KOPT-K1 (cell line): ENCODE measurements around the gene CD96.

Experiments used
- H3K27ac ChIP-seq: fragments of 200-600 bp; sonication (generic); 2 replicates; pipeline ENCODE4 v1.5.1; 2016; ENCODE audit warnings: antibody characterized with exemption, mild to moderate bottlenecking, low read depth, low read length; ENCODE audit not compliant: poor library complexity, severe bottlenecking
- H3K36me3 ChIP-seq: fragments of 200-600 bp; sonication (generic); 2 replicates; pipeline ENCODE4 v1.5.1; 2017; ENCODE audit warnings: antibody characterized with exemption, mild to moderate bottlenecking, low read length, moderate library complexity; ENCODE audit not compliant: insufficient read depth
- H3K9me3 ChIP-seq: fragments of 200-600 bp; sonication (generic); 2 replicates; pipeline ENCODE4 v1.5.1; 2017; ENCODE audit warnings: antibody characterized with exemption, low read length, mild to moderate bottlenecking; ENCODE audit not compliant: insufficient read depth, poor library complexity, severe bottlenecking

Gene CD96

DNA sequence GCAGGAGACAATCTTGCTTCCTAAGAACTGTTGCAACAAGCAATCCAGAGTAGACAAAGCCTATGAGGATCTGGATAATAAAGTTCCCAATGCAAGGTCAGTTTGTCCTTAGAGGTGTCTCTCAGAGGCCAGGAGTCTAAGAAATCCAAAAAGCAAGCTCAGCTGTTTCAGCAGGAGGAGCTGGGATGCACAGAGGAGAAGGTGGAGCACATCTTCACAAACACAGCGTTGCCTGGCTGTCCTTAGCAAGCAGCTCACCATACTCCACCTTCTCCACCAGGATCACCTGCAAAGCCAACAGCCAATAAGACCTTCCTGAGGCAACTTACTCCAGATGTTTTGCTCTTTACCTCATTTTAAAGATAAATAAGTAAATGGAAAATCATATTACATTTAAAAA is 52.8 kb downstream of the CD96 start:
- H3K9me3 ChIP-seq: no peaks in the 10 kb centered on the region
- peaks cover 91% of the 10 kb centered on the region for H3K36me3 ChIP-seq
- no peak overlapping the region for H3K27ac ChIP-seq

DNA sequence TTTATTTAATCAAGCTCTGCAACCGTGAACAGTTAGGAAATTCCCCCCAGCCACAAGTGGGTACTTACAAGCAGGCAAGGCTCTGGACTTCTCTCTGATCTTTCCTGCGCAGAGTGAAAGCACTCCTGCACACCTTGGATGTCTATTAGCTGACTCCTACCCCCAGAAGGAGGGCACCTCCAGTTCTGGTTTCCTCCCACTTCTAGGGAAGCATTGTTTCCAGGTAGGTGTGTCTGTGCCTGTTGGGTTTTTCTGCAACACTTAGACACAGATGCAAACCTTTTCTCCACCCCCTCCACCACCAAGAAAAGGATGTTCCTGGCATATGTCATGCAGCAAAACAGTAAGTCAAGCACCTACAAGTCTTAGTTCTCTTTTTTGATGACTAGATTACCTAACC is 53.2 kb downstream of the CD96 start, which contains the start of gene ZBED2:
Gene ZBED2 (minus strand): TSS at position 115 of the 400 bp plus-strand sequence. CDS start 1,145 bp downstream, outside the sequence.
- H3K9me3 ChIP-seq: no peaks in the 10 kb centered on the region
- H3K27ac ChIP-seq: no peak within 1 kb of the TSS
- peaks cover 91% of the 10 kb centered on the region for H3K36me3 ChIP-seq

DNA sequence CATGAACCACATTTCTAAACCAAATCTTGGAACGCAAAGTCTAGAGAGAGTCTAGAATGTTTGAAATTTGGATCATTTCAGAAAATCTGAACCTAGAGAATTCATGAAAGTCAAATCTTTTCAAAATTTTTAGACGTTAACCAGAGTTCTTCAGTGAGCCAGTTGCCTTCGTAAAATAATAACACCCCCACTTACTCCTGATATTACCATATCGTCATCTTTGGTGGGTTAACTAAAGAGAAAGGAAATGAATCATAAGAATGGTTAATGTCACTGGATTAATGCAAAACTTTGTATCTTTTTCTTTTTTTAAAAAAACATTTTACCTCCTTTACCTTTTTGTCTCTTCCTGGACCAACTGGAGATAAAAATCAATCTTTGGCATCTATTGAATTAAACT is 54.3 kb downstream of the CD96 start:
- Histone ChIP-seq H3K27ac (no peak overlapping the region), H3K36me3 (peaks cover 89% of the 10 kb centered on the region), H3K9me3 (no peaks in the 10 kb centered on the region)

DNA sequence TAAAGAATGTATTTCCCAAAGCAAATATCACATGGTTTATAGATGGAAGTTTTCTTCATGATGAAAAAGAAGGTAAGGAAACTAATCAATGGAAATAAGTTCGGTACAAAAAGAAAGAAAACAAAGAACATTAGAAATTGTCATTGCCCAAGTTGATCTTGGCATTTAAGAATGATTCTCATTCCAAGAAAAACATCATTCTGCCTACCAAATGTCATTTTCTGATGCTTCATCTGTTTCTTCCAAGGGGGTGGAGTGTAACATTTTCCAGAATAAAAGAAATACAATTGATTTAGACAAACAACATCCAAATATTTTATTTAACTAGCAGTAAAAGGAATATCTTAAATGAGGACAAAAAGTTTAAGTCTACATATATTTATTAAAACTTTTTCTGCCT is 56.1 kb downstream of the CD96 start:
- H3K36me3 ChIP-seq: peaks cover 89% of the 10 kb centered on the region
- H3K9me3 ChIP-seq: no peaks in the 10 kb centered on the region
- no peak overlapping the region for H3K27ac ChIP-seq

DNA sequence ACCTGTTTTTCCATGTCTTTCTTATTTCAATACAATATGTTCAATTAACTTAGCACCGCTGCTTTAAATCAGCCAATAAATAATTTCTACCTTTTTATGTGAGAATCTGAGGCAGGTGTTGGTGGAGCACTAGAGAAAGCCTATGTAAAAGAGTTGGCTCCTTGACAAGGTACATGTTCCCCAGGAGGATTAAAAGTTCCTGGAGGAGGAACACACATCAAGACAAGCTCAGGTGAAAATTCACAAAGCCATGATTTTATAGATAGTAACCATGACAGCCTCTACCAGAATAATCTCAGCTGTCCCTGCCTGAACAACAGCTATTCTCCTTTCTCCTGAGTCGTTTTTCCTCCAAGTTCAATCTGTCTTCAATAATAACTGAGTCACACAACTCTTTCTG is 56.6 kb downstream of the CD96 start:
- Histone ChIP-seq H3K9me3 (no peaks in the 10 kb centered on the region), H3K27ac (no peak overlapping the region), H3K36me3 (peaks cover 89% of the 10 kb centered on the region)

DNA sequence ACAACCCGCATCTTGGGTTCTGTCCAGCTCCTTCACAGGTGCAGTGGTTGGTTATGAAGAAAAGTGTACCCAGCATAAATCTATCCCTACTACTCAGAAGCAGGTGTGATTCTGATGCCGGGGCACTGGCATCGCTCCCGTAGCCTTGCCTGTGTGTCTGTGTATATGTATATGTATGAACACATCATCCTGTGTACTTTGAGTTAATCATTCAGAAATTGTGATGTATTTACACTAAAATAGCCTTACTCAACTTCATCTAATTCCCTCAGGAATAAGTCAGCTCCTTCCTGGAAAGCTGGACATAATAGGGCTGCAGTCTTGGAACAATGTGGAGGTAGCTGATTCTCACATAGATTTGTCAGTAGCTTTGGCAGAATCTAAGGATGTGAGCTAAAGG is 59.8 kb downstream of the CD96 start:
- Histone ChIP-seq H3K36me3 (peaks cover 94% of the 10 kb centered on the region), H3K27ac (no peak overlapping the region), H3K9me3 (no peaks in the 10 kb centered on the region)

DNA sequence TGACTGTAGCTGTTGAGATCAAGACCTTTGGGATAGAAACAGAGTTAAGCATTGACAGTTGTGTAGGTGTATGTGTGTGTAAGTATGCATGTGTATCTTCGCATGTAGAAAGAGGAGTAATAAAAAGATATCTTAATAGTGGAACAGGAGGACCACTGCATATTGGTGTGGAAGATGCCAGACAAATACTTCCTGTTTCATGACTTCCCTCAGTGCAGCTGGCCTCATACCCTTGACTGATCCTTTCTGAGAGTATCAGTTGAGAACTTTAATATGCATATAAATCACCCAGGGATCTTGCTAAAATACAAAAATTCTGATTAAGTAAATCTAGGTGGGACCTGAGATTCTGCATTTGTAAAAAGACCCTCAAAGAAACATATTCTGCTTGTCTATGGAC is 61.7 kb downstream of the CD96 start:
- Histone ChIP-seq H3K27ac (no peak overlapping the region), H3K36me3 (peaks cover 96% of the 10 kb centered on the region), H3K9me3 (no peaks in the 10 kb centered on the region)

DNA sequence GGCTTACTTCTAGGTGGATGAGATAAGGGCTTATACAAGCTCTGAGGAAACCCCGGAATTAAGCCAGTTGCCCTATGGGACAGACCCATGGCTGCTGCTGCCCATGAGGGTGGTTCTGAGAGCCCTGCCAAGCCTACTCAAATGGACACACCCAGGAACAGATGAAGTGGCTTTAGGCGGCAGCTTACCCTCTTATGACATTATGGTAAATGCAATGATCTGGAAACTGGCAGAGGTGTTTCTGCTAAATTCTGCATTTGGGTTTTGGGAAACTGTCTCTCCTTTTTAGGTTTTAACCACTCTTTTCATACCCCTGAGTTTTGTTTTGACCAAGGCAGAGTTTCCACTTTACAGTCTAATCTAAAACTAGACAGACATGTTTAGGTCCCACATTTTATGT is 62.1 kb downstream of the CD96 start:
- no peak overlapping the region for H3K27ac ChIP-seq
- H3K36me3 ChIP-seq: peaks cover 96% of the 10 kb centered on the region
- H3K9me3 ChIP-seq: no peaks in the 10 kb centered on the region

DNA sequence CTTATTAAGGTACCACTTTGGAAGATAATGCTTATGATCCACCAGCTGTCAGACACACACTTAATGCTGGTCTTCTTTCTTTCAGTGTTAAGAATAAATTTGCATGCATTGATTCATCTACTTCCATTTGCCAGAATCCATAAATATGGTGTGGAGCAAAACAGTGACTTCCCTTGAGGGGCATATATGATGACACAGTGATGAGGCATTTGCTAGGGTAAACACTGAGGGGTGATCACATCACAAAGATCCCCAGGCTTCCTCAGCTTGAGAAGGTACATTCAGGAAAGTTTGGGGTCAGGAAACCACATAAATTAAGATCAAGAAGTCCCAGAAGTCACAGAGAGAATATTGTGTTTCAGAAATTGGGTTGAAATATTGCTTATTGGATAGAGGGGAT is 63.0 kb downstream of the CD96 start:
- peaks cover 90% of the 10 kb centered on the region for H3K36me3 ChIP-seq
- H3K9me3 ChIP-seq: no peaks in the 10 kb centered on the region
- no peak overlapping the region for H3K27ac ChIP-seq

DNA sequence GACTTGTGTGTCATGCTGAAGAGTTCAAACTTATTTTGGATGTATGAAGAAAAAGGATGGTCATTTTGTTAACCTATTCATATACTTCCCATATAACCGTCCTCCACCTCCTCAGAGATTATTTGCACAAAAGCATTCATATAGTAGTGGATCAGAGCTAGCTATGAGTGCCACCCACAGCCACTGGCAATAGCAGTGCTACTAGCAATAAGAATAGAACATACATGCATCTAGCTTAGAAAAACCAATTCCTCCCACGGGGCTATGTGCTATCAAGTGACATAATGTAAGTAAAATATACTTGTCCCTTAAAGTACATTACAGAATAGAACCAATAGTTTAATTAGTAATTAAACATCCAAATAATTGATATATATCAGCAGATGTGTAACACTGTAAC is 63.5 kb downstream of the CD96 start:
- Histone ChIP-seq H3K27ac (no peak overlapping the region), H3K36me3 (peaks cover 86% of the 10 kb centered on the region)

DNA sequence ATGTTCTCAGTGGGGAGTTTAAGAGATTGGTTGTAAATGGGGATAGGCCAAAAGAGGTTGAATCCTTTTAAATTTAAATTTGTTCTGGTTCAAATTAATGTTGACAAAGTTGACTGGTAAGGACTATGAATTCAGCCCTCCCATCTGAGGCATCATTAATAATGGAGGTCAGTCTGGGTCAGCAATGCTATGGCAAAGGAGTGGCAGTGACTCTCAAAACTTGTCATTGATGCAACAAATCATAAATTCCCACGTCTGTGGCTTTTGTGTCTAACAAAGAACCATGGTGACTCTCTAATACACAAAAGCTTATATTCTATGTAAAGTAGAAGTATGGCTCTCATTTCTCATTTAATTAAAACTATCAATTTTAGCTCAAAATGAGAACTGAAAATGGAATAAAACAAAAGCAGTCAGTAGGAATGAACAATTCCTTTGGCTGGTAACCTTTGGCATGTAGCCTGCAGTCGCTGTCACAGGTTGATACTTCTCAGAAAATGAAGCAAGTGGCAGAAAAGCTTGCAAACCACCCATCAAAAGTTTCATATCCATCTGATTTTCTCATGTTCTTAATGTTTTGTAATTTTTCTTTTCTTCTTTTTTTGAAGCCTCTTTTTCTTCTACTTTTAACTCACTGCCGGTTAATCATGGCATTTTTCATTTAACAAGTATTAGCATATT is 65.4 kb downstream of the CD96 start:
- Histone ChIP-seq H3K27ac (no peak overlapping the region), H3K9me3 (no peaks in the 10 kb centered on the region), H3K36me3 (peaks cover 86% of the 10 kb centered on the region)

More for the DNA sequence above, 63.5 kb downstream of the CD96 start:
- no peaks in the 10 kb centered on the region for H3K9me3 ChIP-seq

DNA sequence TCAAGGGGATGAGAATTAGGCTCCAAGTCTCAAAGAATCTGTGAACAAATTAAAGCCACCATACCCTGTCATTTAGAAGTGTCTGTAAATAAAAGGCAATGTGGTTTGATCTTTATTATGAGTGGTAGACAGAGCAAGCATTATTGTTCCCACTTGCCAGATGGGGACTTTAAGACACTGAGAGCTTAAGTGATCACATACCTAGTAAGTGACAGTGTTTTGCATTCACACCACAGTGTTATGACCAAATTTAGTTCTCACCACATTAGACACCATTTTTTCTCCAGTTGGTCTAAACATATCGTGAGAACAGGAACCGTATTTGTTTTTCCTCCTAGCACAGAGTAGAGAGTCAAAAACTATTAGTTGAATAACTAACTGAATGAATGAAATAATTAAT is 66.4 kb downstream of the CD96 start:
- H3K27ac ChIP-seq: no peak overlapping the region
- peaks cover 86% of the 10 kb centered on the region for H3K36me3 ChIP-seq
- H3K9me3 ChIP-seq: no peaks in the 10 kb centered on the region

DNA sequence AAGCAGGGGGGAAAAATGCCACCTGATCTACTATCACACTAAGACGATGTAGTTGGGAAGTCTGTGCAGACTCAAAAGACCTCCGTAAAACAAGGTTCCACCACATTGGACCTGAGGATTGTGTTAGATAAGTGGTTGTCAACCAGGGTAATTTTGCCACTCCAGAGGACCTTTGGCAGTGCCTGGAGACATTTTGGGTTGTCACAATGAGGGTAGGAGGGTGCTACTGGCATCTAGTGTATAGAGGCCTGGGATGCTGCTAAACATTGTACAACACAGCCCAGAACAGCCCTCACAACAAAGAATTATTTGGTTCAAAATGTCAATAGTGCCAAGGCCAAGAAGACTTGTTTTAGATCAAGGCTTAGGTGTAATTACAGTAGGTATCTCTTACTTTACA is 67.7 kb downstream of the CD96 start:
- Histone ChIP-seq H3K9me3 (no peaks in the 10 kb centered on the region), H3K27ac (peak overlapping the region; percentile 49), H3K36me3 (peaks cover 85% of the 10 kb centered on the region)

DNA sequence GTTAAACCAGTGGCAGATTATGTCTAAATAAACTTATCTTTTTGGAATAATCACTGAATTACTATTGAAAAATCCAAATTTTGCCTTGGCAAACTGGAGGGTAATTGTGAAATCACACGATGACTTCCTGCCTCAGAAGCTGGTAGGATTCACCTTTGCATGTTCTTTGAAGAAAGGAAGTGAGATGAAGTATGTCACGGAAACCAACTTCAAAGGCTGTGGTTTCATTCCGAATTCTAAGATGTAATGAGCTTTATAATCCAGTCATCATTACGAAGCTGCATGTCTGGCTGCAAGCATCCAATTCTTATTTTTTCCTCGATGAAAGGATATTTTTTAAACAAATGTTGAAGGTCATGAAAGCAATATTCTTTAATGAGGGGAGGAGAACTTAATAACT is 68.2 kb downstream of the CD96 start:
- Histone ChIP-seq H3K9me3 (no peaks in the 10 kb centered on the region), H3K36me3 (peaks cover 85% of the 10 kb centered on the region), H3K27ac (peak overlapping the region; percentile 49)

DNA sequence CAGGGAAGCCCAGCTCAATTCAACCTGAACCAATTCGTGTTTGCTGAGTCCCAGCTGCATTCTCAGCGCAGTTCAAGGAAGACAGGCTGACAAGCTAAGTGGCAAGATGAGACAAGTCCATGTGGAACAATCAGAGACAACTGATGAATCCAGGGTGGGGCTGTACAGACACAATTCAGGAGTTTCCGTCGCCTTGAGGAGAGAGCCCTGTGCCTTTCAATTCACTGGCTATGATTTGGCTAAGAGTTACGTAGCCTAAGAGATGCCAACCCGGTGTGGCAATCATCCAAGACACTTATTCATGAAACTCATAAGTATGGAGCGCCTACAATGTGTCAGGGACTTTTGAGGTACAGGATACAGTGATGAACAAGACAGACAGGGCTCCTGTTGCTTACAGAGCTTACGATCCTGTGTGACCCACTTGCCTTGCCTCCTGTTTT is 68.6 kb downstream of the CD96 start:
- Histone ChIP-seq H3K36me3 (peaks cover 82% of the 10 kb centered on the region), H3K9me3 (no peaks in the 10 kb centered on the region), H3K27ac (peak overlapping the region; percentile 4)

DNA sequence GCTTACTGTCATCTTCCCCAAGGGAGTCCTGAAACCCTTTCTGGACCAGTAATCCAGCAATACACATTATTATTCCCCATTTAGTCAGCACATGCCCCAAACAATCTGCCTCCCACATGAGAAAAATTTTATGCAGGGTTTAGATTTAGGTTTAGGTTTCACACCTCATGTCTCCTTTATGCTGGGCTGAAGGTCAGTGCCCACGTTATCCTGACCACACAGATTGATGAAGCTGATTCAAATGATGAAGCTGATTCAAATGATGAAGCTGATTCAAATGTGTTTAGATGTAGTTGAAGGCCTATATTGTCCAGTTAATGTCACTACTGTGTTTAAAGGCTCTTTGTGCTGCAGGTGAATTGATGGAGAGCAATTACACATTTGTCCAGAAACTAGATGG is 71.3 kb downstream of the CD96 start:
- peaks cover 76% of the 10 kb centered on the region for H3K36me3 ChIP-seq
- peaks cover 20% of the 10 kb centered on the region for H3K9me3 ChIP-seq
- no peak overlapping the region for H3K27ac ChIP-seq
